SJSA1 (cell line): ENCODE data around the gene EPHA2. TPM values are rescaled to one million over a fixed set of nuclear protein-coding genes. Genes with fewer than 3 reads are reported as not detected.

ENCODE experiments used
- DNase-seq, 2 experiments: peaks; one replicate each; pipeline ENCODE4 v3.0.0-alpha.2; 2015 to 2020; ENCODE audit warnings: low spot score in 2 of 2, low read depth in 1 of 2
- H3K27ac ChIP-seq: fragments of 250-450 bp; sonication (Bioruptor Pico); 2 replicates; pipeline ENCODE4 v1.5.1; 2020; ENCODE audit warnings: mild to moderate bottlenecking, moderate library complexity
- H3K27me3 ChIP-seq: fragments of 250-450 bp; sonication (Bioruptor Pico); replicated peaks from 2 replicates; pipeline ENCODE4 v1.5.1; 2020; ENCODE audit warnings: mild to moderate bottlenecking, moderate library complexity
- H3K36me3 ChIP-seq: fragments of 250-450 bp; sonication (Bioruptor Pico); 2 replicates; pipeline ENCODE4 v1.5.1; 2020; ENCODE audit warnings: mild to moderate bottlenecking
- H3K4me1 ChIP-seq: fragments of 250-450 bp; sonication (Bioruptor Pico); replicated peaks from 2 replicates; pipeline ENCODE4 v1.6.1; 2021; ENCODE audit warnings: mild to moderate bottlenecking
- H3K4me3 ChIP-seq: fragments of 250-450 bp; sonication (Bioruptor Pico); 2 replicates; pipeline ENCODE4 v1.5.1; 2020; ENCODE audit warnings: mild to moderate bottlenecking
- H3K9me3 ChIP-seq: fragments of 250-450 bp; sonication (Bioruptor Pico); replicated peaks from 2 replicates; pipeline ENCODE4 v1.5.1; 2020; ENCODE audit warnings: mild to moderate bottlenecking
- total RNA-seq: library from RNA; depleted of rRNA; stranded (reverse); fragments of >200 nt; shearing (Covaris generic); gene quantifications from 2 replicates; pipeline ENCODE4 v1.2.3, GENCODE V29; 2014

EPHA2 gene
- total RNA-seq, 1 experiment from 2014 or later: 51.0 TPM

- no peak overlapping the region for H3K27ac ChIP-seq
- no peaks in the 10 kb centered on the region; the same call in 1 of the 2 replicates for H3K36me3 ChIP-seq
- H3K4me1 ChIP-seq: peaks cover 77% of the 10 kb centered on the region
- no peaks in the 10 kb centered on the region for H3K27me3 ChIP-seq
- no peak overlapping the region for H3K4me3 ChIP-seq
- no peaks in the 10 kb centered on the region for H3K9me3 ChIP-seq
- DNase-seq: no peak
Measured at GRCh38 chr1:16178596-16179497, 23.0 kb upstream of the EPHA2 start.

DNA sequence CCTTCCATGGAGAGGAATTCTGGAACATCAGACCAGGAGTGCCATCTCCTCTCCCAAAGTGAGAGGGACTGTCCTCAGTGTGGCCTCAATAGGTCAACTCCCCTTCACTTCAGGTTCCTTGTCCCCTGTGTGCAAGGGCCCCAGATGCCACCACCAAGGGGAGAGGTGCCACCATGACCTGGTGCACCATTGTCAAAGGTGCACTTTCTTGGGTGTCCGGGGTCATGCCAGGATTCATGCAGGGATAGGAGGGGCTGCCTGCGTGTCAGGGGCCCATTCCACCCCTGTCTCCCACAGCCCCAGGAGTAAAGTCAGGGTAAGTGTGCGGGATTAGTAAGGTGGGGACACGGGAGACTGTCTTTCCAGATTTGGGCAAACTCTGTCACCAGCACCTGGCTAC, 21.4 kb upstream of the EPHA2 start:
- Histone ChIP-seq H3K27ac (peak overlapping the region; percentile 76; the same call in 1 of the 2 replicates), H3K4me1 (peaks cover 87% of the 10 kb centered on the region)

DNA sequence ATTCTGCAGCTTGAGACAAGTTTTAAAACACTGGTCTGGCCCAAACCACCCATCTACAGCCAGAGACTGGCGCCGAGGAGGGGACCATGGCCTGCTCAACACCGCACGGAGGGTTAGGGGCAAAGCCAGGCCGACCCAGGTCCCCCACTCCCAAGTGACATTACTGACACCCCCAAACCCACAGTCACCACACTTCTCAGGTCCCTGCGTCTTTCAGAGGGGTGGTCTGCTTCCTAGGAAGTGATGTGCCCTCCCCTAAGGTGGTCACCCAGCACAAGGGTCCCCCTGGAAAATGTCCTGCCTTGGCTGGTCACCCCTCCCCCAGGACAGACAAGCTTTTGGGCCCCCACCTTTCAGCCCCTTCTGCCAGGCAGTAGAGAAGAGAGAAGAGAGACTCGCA, 20.8 kb upstream of the EPHA2 start:
- peak in 1 of 2 experiments; percentile 13 for DNase-seq
- no peak overlapping the region for H3K4me3 ChIP-seq
- H3K4me1 ChIP-seq: peaks cover 81% of the 10 kb centered on the region
- H3K36me3 ChIP-seq: no peaks in the 10 kb centered on the region; the same call in 1 of the 2 replicates
- no peaks in the 10 kb centered on the region for H3K27me3 ChIP-seq
- H3K9me3 ChIP-seq: no peaks in the 10 kb centered on the region
- peak overlapping the region; percentile 76 for H3K27ac ChIP-seq

More for the DNA sequence above, 21.4 kb upstream of the EPHA2 start:
- Histone ChIP-seq H3K4me3 (no peak overlapping the region), H3K9me3 (no peaks in the 10 kb centered on the region), H3K36me3 (no peaks in the 10 kb centered on the region; the same call in 1 of the 2 replicates), H3K27me3 (no peaks in the 10 kb centered on the region)
- DNase-seq: no peak

- Histone ChIP-seq H3K36me3 (no peaks in the 10 kb centered on the region), H3K27me3 (no peaks in the 10 kb centered on the region), H3K4me1 (peaks cover 74% of the 10 kb centered on the region), H3K27ac (peak overlapping the region; percentile 76), H3K9me3 (no peaks in the 10 kb centered on the region), H3K4me3 (no peak overlapping the region)
- peak; percentile 92 for DNase-seq
Measured at GRCh38 chr1:16175610-16176553, 20.0 kb upstream of the EPHA2 start.

DNA sequence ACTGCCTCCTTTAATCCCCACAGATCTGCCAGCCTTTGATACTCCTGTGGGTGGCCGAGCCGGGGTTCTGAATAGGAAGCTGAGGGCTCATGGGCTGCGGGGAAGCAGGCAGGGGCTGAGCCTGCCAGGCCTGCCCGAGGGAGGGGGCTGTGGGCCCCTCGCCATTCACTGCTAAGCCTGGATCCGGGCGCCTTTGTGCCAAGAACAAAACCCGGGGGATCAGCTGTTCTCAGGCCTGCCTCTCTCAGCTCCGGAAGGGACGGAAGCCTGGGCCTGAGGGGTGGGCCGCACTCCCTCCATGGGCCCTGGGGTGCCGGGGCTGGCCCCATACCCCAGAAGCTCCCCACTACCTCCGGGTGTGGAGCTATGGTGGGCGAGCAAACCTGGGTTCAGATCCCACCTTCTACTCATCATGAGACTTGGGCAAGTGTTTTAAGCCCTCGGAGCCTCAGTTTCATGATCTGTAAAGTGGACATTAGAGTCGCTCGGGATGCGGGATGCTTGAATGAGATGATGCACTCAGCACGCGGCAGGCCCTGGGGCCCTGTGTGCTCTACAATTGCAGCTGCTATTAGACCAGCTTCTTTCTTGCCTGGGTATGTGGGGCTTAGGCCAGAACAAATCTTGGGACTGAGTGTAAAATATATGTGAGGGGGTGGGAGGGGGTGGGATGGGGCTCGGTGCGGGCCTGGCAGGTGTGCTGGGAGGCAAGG, 19.2 kb upstream of the EPHA2 start:
- peaks cover 65% of the 10 kb centered on the region for H3K4me1 ChIP-seq
- H3K9me3 ChIP-seq: no peaks in the 10 kb centered on the region
- peak in 1 of 2 experiments; percentile 16 for DNase-seq
- H3K27me3 ChIP-seq: no peaks in the 10 kb centered on the region
- no peaks in the 10 kb centered on the region for H3K36me3 ChIP-seq
- H3K4me3 ChIP-seq: no peak overlapping the region
- H3K27ac ChIP-seq: peak overlapping the region; percentile 76; the same call in 1 of the 2 replicates

DNA sequence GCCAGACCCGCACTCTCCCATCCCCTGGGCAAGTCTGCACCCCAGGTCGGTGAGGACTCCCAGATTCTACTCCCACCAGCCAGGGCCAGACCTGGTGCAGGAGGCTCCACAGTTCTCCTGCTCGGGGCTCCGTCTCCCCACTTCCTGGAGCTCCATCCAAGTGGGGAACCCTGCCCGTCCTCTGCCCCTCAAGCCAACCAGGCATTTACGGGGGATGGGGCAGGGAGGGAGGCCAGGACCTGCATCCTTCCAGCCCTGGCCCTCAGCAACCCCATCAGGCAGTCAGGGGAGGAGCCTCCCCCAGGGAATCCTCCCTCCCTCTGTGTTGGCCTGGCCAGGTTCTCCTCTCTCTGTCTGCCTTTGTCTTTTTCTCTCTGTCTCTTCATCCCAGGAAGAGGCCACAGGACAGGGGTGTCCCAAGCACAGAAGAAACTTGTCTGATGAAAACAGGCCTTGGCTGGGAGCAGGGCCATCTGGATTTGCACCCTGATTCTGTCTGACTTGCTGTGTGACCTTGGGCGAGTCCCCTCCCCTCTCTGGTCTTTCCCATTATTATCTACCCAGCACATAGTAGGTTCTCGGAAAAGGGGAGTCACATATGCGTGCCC, 18.5 kb upstream of the EPHA2 start:
- Histone ChIP-seq H3K4me3 (no peak overlapping the region), H3K4me1 (peaks cover 63% of the 10 kb centered on the region), H3K36me3 (no peaks in the 10 kb centered on the region), H3K9me3 (no peaks in the 10 kb centered on the region), H3K27me3 (no peaks in the 10 kb centered on the region), H3K27ac (no peak overlapping the region; the same call in 1 of the 2 replicates)
- peak in 1 of 2 experiments; percentile 22 for DNase-seq

DNA sequence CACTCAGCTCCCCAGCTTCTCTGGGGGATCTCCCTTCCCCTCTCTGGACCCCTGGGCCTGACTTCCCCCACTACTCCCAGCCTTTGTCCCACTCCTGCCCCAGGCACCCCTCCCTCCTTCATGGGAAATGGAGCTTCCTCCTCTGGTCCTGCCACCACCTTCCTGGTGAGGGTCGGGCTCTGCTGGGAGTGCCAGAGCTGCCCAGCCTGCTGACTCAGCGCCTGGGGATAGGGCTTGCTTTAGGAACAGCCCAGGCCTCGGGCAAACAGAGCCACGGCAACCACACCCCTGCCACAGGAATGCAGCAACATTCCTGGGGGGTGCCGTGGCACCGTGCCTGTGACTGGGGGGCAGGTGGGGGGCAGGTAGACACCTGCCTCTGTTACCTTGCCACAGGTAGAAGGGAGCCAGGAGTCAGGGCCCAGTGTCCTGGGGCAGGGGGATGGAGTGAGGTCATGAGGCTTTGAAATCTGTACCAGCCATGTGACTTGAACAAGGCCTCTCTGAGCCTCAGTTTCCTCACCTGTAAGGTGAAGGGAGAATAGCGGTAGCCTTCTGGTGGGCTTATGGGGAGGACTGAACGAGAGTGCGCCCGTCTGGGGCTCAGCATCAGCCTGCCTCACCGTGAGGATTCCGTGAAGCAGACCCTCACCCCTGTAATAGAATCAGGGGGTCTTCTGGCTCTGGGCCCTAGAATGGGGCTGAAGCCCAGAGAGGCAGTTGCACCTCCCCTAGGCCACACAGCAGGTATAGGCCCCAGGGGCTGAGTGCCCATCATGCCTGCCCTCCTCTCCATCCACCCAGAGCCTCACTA, 17.8 kb upstream of the EPHA2 start:
- H3K36me3 ChIP-seq: no peaks in the 10 kb centered on the region
- no peak overlapping the region for H3K4me3 ChIP-seq
- no peaks in the 10 kb centered on the region for H3K27me3 ChIP-seq
- H3K9me3 ChIP-seq: no peaks in the 10 kb centered on the region
- peak overlapping the region; percentile 92 for H3K27ac ChIP-seq
- peak; percentile 88 to 97 for DNase-seq
- H3K4me1 ChIP-seq: peaks cover 58% of the 10 kb centered on the region

GRCh38 chr1:16172964-16173446, 17.1 kb upstream of the EPHA2 start:
- DNase-seq: no peak
- Histone ChIP-seq H3K9me3 (no peaks in the 10 kb centered on the region), H3K4me3 (no peak overlapping the region), H3K36me3 (no peaks in the 10 kb centered on the region), H3K27ac (peak overlapping the region; percentile 92), H3K27me3 (no peaks in the 10 kb centered on the region), H3K4me1 (peaks cover 56% of the 10 kb centered on the region)

- H3K4me3 ChIP-seq: no peak overlapping the region
- peak overlapping the region; percentile 92 for H3K27ac ChIP-seq
- H3K36me3 ChIP-seq: no peaks in the 10 kb centered on the region
- H3K9me3 ChIP-seq: no peaks in the 10 kb centered on the region
- no peak for DNase-seq
- no peaks in the 10 kb centered on the region for H3K27me3 ChIP-seq
- H3K4me1 ChIP-seq: peaks cover 51% of the 10 kb centered on the region
Measured at GRCh38 chr1:16172218-16172830, 16.5 kb upstream of the EPHA2 start.

- no peak for DNase-seq
- Histone ChIP-seq H3K27ac (no peak overlapping the region), H3K36me3 (no peaks in the 10 kb centered on the region), H3K4me3 (no peak overlapping the region), H3K9me3 (no peaks in the 10 kb centered on the region), H3K4me1 (peaks cover 44% of the 10 kb centered on the region), H3K27me3 (no peaks in the 10 kb centered on the region)
Measured at GRCh38 chr1:16171314-16172151, 15.7 kb upstream of the EPHA2 start.

- H3K4me3 ChIP-seq: no peak overlapping the region
- H3K27me3 ChIP-seq: no peaks in the 10 kb centered on the region
- H3K9me3 ChIP-seq: no peaks in the 10 kb centered on the region
- DNase-seq: no peak
- peaks cover 31% of the 10 kb centered on the region for H3K4me1 ChIP-seq
- no peak overlapping the region for H3K27ac ChIP-seq
- H3K36me3 ChIP-seq: no peaks in the 10 kb centered on the region
Measured at GRCh38 chr1:16170283-16170673, 14.4 kb upstream of the EPHA2 start.
